Large intestine (tissue), 3 donors: ENCODE measurements around the gene TLL2. TPM values are rescaled to one million over a fixed set of nuclear protein-coding genes. Genes with fewer than 3 reads are reported as not detected.

Experiments used
- DNase-seq, 2 donors: peaks; one replicate each; pipeline versions ENCODE4 v3.0.0 to v3.0.0-alpha.2; 2013
- H3K27ac ChIP-seq: one replicate; pipeline ENCODE4 v1.5.1; 2013; ENCODE audit warnings: low read length
- H3K27me3 ChIP-seq: 2 replicates; pipeline ENCODE4 v1.6.1; 2013; ENCODE audit warnings: low read length; ENCODE audit not compliant: control insufficient read depth, insufficient read depth
- H3K36me3 ChIP-seq: 2 replicates; pipeline ENCODE4 v1.6.1; 2013; ENCODE audit warnings: low read length; ENCODE audit not compliant: control insufficient read depth, insufficient read depth
- H3K4me1 ChIP-seq: one replicate; pipeline ENCODE4 v1.6.1; 2013; ENCODE audit warnings: low read length; ENCODE audit not compliant: control insufficient read depth, insufficient read depth
- H3K4me3 ChIP-seq: one replicate; pipeline ENCODE4 v1.5.1; 2013; ENCODE audit warnings: low read length
- H3K9me3 ChIP-seq: one replicate; pipeline ENCODE4 v1.6.1; 2013; ENCODE audit warnings: mild to moderate bottlenecking, low read depth, low read length, moderate library complexity; ENCODE audit not compliant: control insufficient read depth
- WGBS: methylation state at CpG from one replicate; pipeline ENCODE4 v1.1.5; 2013; ENCODE audit warnings: low lambda C conversion rate; ENCODE audit not compliant: insufficient coverage; 5-methylcytosine and 5-hydroxymethylcytosine counted together
- polyA plus RNA-seq: library from polyadenylated mRNA; unstranded; fragments of 120-200 nt; gene quantifications from one replicate; pipeline ENCODE4 v1.2.1, GENCODE V29; 2013

TLL2 gene
- polyA plus RNA-seq, 1 donor: 0.99 TPM

- Histone ChIP-seq H3K36me3 (no peaks in the 10 kb centered on the region), H3K9me3 (no peaks in the 10 kb centered on the region), H3K27ac (no peak overlapping the region), H3K4me1 (peaks cover 2% of the 10 kb centered on the region), H3K27me3 (peaks cover 4% of the 10 kb centered on the region), H3K4me3 (no peak overlapping the region)
- no CpG with 5 or more reads among the region's 5 CpGs for WGBS
- no peak for DNase-seq
Observed at GRCh38 chr10:96374004-96374403, 139.7 kb downstream of the TLL2 start.

DNA sequence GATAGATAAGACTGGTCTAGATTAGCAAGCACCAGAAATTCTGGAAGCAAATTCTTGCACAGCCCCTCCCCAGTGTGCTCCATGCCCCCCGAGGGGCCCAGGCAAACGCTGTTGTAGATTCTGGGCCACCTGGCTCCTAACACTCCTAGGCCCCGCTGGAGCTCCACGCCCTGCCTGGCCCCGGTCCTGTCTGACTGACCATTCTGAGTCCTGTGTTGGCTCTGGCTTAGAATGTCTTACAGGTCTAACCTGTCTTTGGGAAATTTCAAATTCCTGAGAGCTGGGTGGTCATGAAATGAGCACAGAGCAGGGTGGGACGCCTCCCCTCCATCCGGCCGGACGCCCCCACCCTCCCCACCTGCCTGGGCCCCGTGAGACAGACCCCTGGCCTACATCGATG lies 142.4 kb downstream of the TLL2 start:
- Histone ChIP-seq H3K9me3 (no peaks in the 10 kb centered on the region), H3K4me3 (no peak overlapping the region), H3K4me1 (peaks cover 2% of the 10 kb centered on the region), H3K36me3 (no peaks in the 10 kb centered on the region), H3K27ac (no peak overlapping the region), H3K27me3 (no peaks in the 10 kb centered on the region)
- DNase-seq: no peak
- no CpG with 5 or more reads among the region's 11 CpGs for WGBS

- H3K36me3 ChIP-seq: no peaks in the 10 kb centered on the region
Observed at GRCh38 chr10:96370584-96371157, 143.1 kb downstream of the TLL2 start.

GRCh38 chr10:96369890-96370583 lies 143.7 kb downstream of the TLL2 start:
- Histone ChIP-seq H3K36me3 (no peaks in the 10 kb centered on the region), H3K27me3 (no peaks in the 10 kb centered on the region), H3K27ac (no peak overlapping the region), H3K9me3 (no peaks in the 10 kb centered on the region), H3K4me1 (peaks cover 2% of the 10 kb centered on the region), H3K4me3 (no peak overlapping the region)
- DNase-seq: peak in 1 of 2 donors; percentile 11
- WGBS: no CpG with 5 or more reads among the region's 38 CpGs

More at GRCh38 chr10:96370584-96371157, 143.1 kb downstream of the TLL2 start:
- 86% methylated on average over 2 of the region's 16 CpGs for whole genome bisulfite sequencing
- DNase-seq: peak; percentile 12 to 31
- H3K27ac ChIP-seq: no peak overlapping the region
- no peak overlapping the region for H3K4me3 ChIP-seq
- H3K27me3 ChIP-seq: no peaks in the 10 kb centered on the region
- H3K9me3 ChIP-seq: no peaks in the 10 kb centered on the region
- peaks cover 2% of the 10 kb centered on the region for H3K4me1 ChIP-seq

DNA sequence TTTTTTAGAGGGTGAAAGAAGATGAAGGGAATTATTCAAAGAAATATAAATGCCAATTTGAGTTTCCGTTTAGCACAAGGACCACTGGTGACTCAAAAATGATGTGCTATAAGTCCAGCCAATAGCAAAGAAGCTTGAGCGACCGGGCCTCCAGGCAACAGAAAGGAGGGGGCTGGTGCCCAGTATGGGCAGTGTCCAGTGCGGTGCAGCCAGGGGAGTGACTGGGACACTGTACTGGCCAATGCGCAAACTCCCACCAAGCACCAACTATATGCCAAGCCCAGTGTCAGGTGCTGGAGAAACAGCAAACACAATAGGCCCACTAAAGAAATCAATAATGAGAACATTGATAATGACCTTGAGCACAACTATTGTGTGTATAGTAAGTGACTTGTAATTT lies 144.8 kb downstream of the TLL2 start:
- DNase-seq: no peak
- no peak overlapping the region for H3K4me3 ChIP-seq
- H3K9me3 ChIP-seq: no peaks in the 10 kb centered on the region
- no peaks in the 10 kb centered on the region for H3K4me1 ChIP-seq
- H3K36me3 ChIP-seq: no peaks in the 10 kb centered on the region
- no peaks in the 10 kb centered on the region for H3K27me3 ChIP-seq
- no CpG with 5 or more reads among the region's 5 CpGs for WGBS
- no peak overlapping the region for H3K27ac ChIP-seq

- Histone ChIP-seq H3K27me3 (no peaks in the 10 kb centered on the region), H3K4me3 (no peak overlapping the region), H3K9me3 (no peaks in the 10 kb centered on the region), H3K36me3 (no peaks in the 10 kb centered on the region), H3K4me1 (no peaks in the 10 kb centered on the region), H3K27ac (no peak overlapping the region)
- no peak for DNase-seq
- WGBS: no CpG with 5 or more reads among the region's 4 CpGs
Observed at GRCh38 chr10:96367470-96367869, 146.3 kb downstream of the TLL2 start.

GRCh38 chr10:96366508-96366907 lies 147.2 kb downstream of the TLL2 start:
- Histone ChIP-seq H3K36me3 (no peaks in the 10 kb centered on the region), H3K27me3 (no peaks in the 10 kb centered on the region), H3K9me3 (no peaks in the 10 kb centered on the region), H3K4me1 (no peaks in the 10 kb centered on the region), H3K4me3 (no peak overlapping the region), H3K27ac (no peak overlapping the region)
- WGBS: no CpG with 5 or more reads among the region's 3 CpGs
- no peak for DNase-seq

DNA sequence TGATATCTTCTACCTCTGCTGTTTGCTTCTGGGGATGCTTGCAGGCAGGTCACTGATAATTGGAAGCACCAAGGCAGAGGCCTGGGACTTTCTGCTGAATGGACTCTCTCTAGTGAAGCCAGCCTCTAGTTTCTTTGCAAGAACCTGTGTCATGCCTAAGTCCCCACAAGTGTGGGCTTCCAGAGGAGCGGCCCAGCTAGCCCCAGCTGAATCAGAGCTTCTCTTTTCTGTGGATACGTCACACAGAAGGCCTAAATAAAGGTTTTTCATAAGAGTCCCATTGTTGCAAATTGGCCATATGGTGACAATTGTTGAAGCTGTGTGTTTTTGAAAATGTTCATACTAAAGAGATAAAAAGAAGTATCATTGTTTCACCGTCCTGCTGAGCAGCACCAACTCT lies 148.2 kb downstream of the TLL2 start:
- Histone ChIP-seq H3K9me3 (no peaks in the 10 kb centered on the region), H3K27me3 (no peaks in the 10 kb centered on the region), H3K4me1 (no peaks in the 10 kb centered on the region), H3K36me3 (no peaks in the 10 kb centered on the region), H3K27ac (no peak overlapping the region), H3K4me3 (no peak overlapping the region)
- DNase-seq: no peak
- WGBS: 80% methylated on average over 1 of the region's 3 CpGs

DNA sequence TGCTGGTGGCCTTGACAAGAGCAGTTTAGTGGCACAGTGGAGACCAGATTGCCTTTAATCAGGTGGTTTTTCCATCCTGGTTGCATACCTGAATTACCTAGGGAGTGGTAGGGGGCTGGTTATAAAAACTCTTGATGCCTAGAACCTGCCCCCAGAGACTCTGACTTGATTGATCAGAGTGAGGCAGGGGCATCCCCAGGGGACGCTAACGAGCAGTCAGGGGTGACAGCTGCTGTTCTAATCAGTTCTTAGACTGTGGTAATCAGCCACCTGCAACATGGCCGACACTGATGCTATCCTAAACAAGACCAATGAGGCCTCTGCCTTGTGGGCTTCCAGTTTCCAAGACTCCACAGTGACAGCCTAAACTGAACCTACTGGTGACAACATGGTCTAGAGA lies 153.0 kb downstream of the TLL2 start:
- Histone ChIP-seq H3K27ac (no peak overlapping the region), H3K36me3 (no peaks in the 10 kb centered on the region), H3K4me3 (no peak overlapping the region), H3K27me3 (no peaks in the 10 kb centered on the region), H3K4me1 (no peaks in the 10 kb centered on the region), H3K9me3 (no peaks in the 10 kb centered on the region)
- DNase-seq: no peak
- no CpG with 5 or more reads among the region's 3 CpGs for WGBS

- 100% methylated on average over 1 of the region's 6 CpGs for whole genome bisulfite sequencing
- no peaks in the 10 kb centered on the region for H3K4me1 ChIP-seq
Observed at GRCh38 chr10:96360331-96360730, 153.4 kb downstream of the TLL2 start.

DNA sequence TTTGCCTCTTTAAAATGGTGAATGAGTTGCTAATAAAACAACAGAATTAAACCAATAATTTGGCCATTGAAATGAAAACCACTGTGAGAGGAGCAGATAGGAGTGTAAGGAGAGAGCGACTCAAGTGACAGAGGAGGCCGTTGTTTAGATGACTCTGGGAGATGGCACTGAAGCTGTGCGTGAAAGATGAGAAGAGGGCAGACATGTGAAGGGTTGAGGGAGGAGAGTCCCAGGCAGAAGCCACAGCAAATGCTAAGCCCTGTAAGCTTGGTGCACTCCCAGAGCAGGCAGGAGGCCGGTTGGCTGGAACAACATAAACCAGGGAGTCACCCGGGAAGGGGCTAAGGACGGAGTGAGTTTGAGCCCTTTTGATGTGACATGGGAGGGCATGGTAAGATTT lies 154.1 kb downstream of the TLL2 start:
- no peaks in the 10 kb centered on the region for H3K27me3 ChIP-seq
- H3K9me3 ChIP-seq: no peaks in the 10 kb centered on the region
- H3K27ac ChIP-seq: no peak overlapping the region
- DNase-seq: no peak
- no peak overlapping the region for H3K4me3 ChIP-seq
- no peaks in the 10 kb centered on the region for H3K36me3 ChIP-seq
- H3K4me1 ChIP-seq: no peaks in the 10 kb centered on the region
- 100% methylated on average over 1 of the region's 6 CpGs for WGBS

More at GRCh38 chr10:96360331-96360730, 153.4 kb downstream of the TLL2 start:
- H3K27me3 ChIP-seq: no peaks in the 10 kb centered on the region
- no peak overlapping the region for H3K4me3 ChIP-seq
- no peaks in the 10 kb centered on the region for H3K36me3 ChIP-seq
- no peaks in the 10 kb centered on the region for H3K9me3 ChIP-seq
- H3K27ac ChIP-seq: no peak overlapping the region
- DNase-seq: no peak
